CD4-positive, alpha-beta T cell treated with Interleukin-17A for 1 hour (primary cell): ENCODE measurements around the gene GRAMD2B.
A peak's percentile ranks its signal among the peaks of the same experiment; 100 is the strongest.

ENCODE experiments used
- DNase-seq: peaks from one replicate; pipeline ENCODE4 v3.0.0-alpha.2; 2020

GRAMD2B gene

DNA sequence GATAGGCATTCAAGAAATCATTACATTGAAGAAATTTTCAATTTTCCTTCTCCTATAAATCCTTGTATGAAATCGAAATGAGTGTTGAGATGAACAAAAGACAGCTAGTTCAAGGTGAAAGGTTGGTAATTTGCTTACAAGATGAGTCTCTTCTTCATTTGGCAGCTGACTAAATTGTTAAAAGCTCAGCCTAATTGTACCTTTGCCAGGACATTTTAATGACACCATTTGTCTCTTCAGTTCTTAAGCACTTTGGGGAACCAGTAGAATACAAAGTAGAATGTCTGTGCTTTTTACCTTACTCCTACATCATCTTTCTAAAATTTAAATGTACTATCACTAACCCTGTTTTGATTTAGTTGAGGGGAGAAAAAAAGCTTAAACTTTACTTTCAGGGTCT lies 59.4 kb downstream of the GRAMD2B start:
- DNase-seq: no peak

DNA sequence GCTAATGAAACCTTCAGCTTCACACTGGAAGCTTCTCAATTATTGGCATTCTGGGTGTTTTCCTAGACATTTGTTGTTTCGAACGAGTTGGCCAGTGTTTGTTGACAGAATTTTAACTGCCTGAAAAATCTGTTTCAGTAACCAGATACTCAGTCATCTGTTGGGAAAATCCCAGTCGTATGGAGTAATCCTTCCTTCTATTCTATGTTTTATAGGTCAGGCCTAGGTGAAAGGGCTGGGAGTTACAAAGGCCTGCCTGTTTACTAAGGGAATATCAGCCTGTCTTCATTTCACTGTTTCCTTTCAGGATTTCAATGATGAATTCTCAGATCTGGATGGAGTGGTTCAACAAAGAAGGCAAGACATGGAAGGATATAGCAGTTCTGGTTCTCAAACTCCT lies 59.9 kb downstream of the GRAMD2B start:
- no peak for DNase-seq

DNA sequence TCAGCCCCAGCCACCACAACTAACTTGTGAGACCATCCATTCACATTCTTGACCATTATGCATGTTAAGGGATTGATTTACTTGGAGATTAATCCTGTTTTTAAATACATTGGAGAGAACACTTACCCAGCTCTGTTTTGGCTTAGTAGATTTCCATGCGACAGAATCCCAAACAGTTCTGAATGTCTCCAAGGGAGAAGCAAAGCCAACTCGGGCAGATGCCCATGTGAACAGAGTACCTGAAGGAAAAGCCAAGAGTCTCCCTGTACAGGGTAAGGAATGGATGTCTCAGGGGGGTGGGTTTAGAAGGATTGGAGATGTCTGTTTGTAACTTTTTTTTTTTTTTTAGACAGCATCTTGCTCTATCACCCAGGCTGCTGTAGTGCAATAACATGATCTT lies 61.0 kb downstream of the GRAMD2B start:
- DNase-seq: no peak

DNA sequence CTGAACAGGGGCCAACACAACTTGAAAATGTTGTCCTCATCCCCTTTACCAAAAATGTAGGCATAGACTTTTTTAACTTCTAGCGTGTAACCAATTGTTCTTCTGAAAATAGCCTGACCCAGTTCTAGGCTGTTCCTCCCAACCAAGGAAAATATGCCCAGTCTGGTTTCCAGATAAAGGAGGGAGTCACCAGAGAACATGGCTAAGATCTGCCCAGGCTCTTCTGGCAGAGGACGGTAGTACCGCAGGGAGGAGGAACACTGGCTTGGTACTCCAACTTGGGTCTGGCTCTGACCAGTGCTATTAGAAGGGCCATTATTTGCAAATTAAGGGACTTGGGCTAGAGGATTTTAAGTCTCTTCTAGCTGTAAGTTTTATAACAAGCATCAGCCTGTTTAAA lies 63.1 kb downstream of the GRAMD2B start:
- DNase-seq: no peak

DNA sequence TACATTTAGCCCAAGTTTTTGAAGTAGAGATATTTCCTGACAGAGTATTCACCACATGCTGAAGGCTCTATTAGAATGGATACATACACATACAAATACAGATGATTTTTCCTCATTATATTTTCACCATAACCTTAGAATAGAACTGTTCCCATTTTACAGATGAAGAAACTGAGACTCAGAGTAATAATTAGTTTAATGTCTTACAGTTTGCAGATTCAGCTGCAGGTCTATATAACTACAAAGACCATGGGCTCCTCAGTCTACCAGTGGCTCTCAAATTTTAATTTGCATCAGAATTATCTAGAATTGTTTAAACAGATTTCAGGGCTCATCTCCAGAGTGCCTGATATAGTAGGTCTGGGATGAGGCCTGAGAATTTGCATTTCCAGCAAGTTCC lies 64.4 kb downstream of the GRAMD2B start:
- no peak for DNase-seq

DNA sequence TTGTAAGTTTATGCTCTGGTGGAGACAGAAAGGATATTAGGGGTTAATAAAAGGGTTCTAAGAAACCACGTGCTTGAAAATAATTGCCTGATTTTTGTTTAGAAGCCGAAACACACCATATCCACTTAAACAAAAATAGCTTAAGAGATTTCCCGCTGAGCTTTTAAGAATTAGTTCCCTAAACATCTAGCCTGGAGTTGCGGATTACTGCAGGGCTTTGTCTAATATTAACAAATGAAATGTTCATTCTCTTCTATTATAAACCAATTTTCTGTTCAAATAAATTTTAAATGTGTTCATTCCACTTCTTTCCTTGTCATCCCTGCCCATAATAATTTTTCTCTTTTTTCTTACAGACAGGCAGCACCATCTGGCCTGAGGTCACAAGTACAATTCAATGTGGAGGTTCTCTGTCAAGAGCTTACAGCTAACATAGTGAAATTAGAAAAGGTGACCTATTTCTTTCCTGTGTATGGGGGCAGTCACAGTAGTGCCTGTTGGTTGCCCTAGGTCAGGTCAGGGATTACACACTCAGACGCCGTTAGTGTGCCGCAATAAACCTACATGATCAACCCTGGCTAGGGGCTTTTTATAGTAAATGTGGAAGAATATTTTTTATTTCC lies 65.3 kb downstream of the GRAMD2B start:
- no peak for DNase-seq

- DNase-seq: no peak
Measured at GRCh38 chr5:126490167-126490940, 67.1 kb downstream of the GRAMD2B start.

DNA sequence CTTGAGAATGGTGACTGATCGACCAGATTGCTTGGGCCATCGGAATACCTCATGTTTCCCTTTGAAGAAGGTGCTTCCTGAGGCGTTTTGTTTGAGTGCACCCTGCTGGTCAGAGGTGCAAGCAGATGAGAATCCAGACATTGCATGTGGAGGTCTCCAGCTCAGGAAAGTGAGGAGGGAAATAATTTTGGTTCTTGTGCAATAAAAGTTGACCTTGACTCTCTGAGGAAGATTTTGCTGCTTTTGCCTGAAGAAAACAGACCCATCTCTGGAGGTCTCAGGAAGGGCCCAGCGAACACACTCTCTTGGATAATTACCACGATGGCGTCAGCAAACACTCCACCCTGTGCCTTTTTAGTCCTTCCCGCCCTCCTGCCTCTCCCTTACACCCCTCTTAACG lies 69.7 kb downstream of the GRAMD2B start:
- DNase-seq: peak; percentile 15

GRCh38 chr5:126494393-126494792 lies 71.2 kb downstream of the GRAMD2B start:
- no peak for DNase-seq

DNA sequence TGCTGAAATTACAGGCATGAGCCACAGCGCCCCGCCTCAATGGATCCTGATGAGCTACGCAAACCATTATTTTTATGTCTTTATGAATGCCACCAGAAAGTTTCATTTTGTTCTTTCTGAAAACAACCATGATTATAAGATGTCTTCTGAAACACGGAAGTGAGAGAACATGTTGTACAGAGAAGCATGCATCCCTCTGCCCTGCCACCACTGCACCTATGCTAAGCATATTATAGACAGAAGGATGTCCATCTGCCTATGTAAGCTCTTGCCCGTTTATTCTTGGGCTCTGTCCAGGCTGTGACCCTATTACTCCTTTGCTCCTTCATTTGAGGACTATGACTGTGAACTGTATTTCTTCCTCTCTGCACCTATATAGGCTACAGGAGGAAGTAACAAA lies 74.3 kb downstream of the GRAMD2B start:
- DNase-seq: no peak

- DNase-seq: no peak
Measured at GRCh38 chr5:126499278-126499677, 76.1 kb downstream of the GRAMD2B start.

DNA sequence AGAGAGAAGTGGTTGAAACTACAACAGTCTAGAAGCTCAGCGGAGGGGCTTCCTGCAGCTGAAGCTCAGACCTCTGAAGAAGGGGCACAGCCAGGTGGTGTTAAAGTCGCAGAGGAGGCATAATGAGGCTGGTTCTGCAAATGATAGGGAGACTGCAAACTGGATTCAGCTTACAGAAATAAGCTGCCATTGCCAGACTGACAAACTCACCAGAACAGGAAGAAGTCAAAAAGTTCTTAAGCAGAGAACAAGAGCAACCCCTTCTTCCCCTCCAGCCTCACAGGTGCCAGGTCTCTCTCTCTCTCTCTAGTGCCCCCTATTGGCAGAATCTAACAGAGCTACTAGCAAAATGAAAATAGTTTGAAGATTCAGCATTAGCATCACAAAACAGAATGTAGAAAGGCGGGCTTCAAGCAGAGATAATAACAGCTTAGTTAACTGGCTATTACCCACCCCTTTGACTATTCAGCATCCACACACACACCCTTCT lies 76.7 kb downstream of the GRAMD2B start:
- peak; percentile 69 for DNase-seq

GRCh38 chr5:126501448-126501847 lies 78.2 kb downstream of the GRAMD2B start:
- DNase-seq: no peak

- DNase-seq: peak; percentile 13
Measured at GRCh38 chr5:126503602-126504104, 80.4 kb downstream of the GRAMD2B start.

DNA sequence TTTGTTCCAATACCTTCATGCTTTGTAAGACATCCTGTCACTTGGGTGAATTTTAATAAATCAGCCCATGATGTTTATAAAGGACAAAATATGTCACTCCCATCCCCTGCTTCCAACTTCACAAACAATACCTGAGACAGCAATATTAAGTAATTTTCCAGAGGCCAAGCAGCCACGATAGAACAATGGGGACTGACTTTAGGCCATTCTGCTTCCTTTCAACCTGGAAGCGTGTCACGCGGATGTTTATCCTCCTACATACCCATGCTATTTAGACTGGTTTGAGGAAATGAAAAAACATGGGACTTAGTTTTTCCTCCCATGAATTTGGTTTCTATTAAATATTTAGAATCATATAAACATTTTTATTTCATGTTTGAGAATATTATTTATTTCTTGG lies 82.9 kb downstream of the GRAMD2B start:
- no peak for DNase-seq

DNA sequence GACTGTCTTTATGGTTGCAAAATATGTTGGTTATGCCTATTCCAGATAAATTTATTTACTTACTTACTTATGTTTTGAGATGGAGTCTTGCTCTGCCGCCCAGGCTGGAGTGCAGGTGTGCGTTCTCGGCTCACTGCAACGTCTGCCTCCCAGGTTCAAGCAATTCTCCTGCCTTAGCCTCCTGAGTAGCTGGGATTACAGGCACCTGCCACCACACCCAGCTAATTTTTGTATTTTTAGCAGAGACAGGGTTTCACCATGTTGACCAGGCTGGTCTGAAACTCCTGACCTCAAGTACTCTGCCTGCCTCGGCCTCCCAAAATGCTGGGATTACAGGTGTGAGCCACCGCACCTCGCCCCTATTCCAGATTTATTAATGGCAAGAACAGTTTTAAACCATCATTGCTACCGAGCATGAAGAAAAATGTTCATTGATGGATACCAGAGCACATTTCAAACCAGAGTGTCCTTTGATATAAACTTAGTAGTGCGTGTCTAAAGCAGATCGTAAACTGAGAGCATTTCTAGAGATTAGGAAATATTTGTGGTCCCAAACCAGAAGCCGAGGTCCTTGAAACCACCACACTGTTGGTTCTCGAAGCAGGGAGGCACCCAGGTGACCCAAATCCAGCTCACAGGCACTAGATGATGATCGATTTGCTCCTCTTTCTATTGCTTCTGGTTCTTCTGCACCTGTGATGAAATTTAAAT lies 85.2 kb downstream of the GRAMD2B start:
- no peak for DNase-seq

GRCh38 chr5:126508962-126509279 lies 85.7 kb downstream of the GRAMD2B start:
- DNase-seq: peak; percentile 39

DNA sequence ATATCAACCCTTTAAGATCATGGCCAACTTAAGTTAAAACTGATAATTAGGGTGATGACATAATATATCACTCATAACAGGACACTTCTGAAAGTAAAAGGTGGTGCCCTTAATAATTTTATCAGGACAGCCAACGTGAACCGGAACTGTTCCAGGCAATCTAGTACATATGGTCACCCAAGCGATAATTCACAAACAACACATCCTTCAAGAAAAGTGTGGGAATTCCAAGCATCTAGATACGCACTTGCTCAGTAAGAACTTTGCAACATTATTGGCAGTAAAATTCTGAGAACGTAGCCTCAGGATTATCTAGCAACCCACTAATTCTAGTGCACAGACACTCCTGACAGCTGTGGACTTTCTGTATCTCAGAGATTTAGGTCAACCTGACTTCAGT lies 86.1 kb downstream of the GRAMD2B start:
- DNase-seq: no peak

DNA sequence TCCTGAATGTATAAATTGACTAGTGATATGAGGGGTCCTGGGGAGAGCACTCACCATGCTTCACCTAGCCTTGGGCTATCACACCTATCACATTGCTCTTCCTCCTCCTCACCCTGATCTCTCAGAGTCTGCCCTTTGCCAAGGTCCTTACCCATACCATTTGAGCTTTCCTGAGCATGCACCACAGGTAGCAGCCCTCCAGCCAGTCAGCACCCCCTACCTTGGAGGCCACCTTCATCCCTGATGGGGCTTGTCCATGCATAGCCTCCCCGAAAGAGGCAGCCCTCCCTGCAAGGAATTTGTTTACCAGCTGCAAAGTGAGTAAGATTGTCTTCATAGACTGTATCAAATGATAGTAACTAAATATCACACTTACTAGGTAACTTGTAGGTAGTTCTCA lies 88.8 kb downstream of the GRAMD2B start:
- no peak for DNase-seq

GRCh38 chr5:126512451-126512850 lies 89.2 kb downstream of the GRAMD2B start:
- DNase-seq: no peak

GRCh38 chr5:126513302-126513701 lies 90.1 kb downstream of the GRAMD2B start:
- DNase-seq: no peak

DNA sequence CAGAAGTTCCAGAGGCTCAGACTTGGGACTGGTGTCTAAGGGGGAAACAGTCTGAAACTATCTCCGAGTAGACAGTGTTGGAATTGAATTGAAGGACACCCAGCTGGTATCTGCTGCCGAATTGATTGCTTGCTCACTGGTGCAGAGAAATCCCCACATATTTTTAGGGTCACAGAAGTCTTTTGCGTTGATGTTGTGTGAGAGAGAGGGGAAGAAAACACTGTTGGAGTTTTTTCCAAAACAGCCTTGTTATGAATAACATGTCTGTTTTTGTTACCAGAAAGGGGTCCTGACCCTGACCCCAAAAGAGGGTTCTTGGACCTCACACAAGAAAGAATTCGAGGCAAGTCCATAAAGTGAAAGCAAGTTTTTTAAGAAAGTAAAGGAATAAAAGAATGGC lies 90.5 kb downstream of the GRAMD2B start:
- no peak for DNase-seq

- no peak for DNase-seq
Measured at GRCh38 chr5:126514131-126514557, 90.9 kb downstream of the GRAMD2B start.
